ENCODE measurements around the gene B3GAT1.

The B3GAT1 gene

GRCh38 chr11:134405841-134406240, 6.2 kb downstream of the B3GAT1 start:
- in situ Hi-C loops (cut with HindIII; ENCODE audit: low sequenced_read_pairs): no loop called here
- TF ChIP-seq CTCF (IDR thresholded peaks at IDR 0.05; ENCODE audit: low read depth, low read length): no peak
- H3K4me3 ChIP-seq (ENCODE audit: low read depth, low read length): no peak overlapping the region
- DNase-seq (ENCODE audit: low read depth, low spot score): no peak

GRCh38 chr11:134405436-134405835, 6.6 kb downstream of the B3GAT1 start:
- in situ Hi-C loops (cut with HindIII; ENCODE audit: low sequenced_read_pairs): no loop called here
- H3K4me3 ChIP-seq (ENCODE audit: low read depth, low read length): no peak overlapping the region
- DNase-seq (ENCODE audit: low read depth, low spot score): no peak
- no peak for TF ChIP-seq CTCF (IDR thresholded peaks at IDR 0.05; ENCODE audit: low read depth, low read length)

DNA sequence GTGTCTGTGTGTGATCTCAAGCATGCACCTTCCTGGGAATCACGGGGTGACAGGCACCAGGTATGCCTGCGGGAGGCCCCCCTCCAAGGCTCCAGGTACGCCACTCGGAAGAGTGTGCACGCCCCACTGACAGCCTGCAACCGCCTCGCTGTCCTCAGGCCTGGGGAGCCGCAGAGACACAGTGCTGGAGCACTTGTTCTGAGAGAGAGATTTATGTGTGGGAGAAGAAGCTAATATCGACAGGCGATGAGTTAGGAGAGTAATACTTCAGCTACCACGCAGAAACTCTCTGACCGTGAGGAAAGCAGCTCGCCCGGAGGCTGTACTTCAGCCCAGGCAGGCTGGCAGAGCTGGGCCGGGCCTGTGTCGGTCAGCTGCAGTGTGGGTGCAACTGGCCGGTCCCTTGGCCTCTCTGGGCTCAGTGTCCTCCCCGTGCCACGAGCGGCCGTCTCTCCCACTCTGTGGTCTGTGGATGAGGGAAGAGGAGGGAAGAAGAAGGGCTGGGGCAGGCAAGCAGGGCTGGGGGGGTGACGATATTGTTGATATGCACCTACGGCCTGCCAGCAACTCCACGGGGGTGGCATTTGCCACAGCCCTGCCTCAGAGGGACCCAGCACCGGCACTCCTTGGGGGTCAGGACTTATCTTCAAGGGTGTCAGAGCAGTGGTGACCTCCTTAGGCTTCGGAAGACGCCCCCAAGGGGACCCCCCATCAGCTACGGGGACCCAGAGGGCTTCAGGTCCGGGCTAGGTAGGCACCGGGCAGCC, 7.3 kb downstream of the B3GAT1 start:
- no peak for TF ChIP-seq CTCF (IDR thresholded peaks at IDR 0.05; ENCODE audit: low read depth, low read length)
- H3K4me3 ChIP-seq (ENCODE audit: low read depth, low read length): no peak overlapping the region
- no peak for DNase-seq (ENCODE audit: low read depth, low spot score)
- in situ Hi-C loops (cut with HindIII; ENCODE audit: low sequenced_read_pairs): no loop called here

DNA sequence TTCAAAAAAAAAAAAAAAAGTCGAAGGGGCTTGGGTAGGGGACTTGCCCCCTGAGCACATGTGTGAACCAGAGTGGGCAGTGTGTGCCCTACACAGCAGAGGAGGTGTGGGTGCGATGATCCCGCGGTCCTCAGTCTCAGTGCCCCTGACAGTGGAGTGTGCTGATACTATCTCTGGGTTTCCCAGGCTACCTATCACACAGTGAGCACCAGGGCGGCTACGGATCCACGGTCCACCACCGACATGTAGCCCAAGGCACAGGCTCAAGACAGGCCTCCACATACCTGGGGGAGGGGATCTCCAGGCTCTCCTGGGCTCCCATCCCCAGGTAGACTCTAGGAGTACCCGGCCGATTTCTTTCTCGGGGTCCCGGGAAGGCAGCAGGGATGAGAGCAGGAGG, 9.1 kb downstream of the B3GAT1 start:
- no peak overlapping the region for H3K4me3 ChIP-seq (ENCODE audit: low read depth, low read length)
- in situ Hi-C loops (cut with HindIII; ENCODE audit: low sequenced_read_pairs): no loop called here
- DNase-seq (ENCODE audit: low read depth, low spot score): no peak
- TF ChIP-seq CTCF (IDR thresholded peaks at IDR 0.05; ENCODE audit: low read depth, low read length): no peak

- DNase-seq (ENCODE audit: low read depth, low spot score): no peak
- in situ Hi-C loops (cut with HindIII; ENCODE audit: low sequenced_read_pairs): no loop called here
Measured at GRCh38 chr11:134401825-134402809, 9.9 kb downstream of the B3GAT1 start.

More at GRCh38 chr11:134401825-134402809, 9.9 kb downstream of the B3GAT1 start:
- no peak overlapping the region for H3K4me3 ChIP-seq (ENCODE audit: low read depth, low read length)
- TF ChIP-seq CTCF (IDR thresholded peaks at IDR 0.05; ENCODE audit: low read depth, low read length): no peak
